B cell (primary cell): ENCODE data around the gene FHL1. TPM values are rescaled to one million over a fixed set of nuclear protein-coding genes. Genes with fewer than 3 reads are reported as not detected.

Experiments used
- ATAC-seq: fragments of 200-7000 bp; cut with Tn5 transposase; one replicate; pipeline ENCODE4 v1.10.0; 2021; ENCODE audit warnings: low read depth, mild to moderate bottlenecking, moderate number of reproducible peaks, moderate library complexity
- CTCF ChIA-PET: fragments of 350-600 bp; sonication (Branson Sonifier 250); formaldehyde crosslinking; loops from one replicate; lab custom pipeline; 2021; ENCODE audit warnings: antibody characterized with exemption, inconsistent platforms; lab: Charles Lee
- POLR2A ChIA-PET: fragments of 350-600 bp; sonication (Branson Sonifier 250); formaldehyde crosslinking; loops from one replicate; lab custom pipeline; 2021; ENCODE audit warnings: antibody characterized with exemption; lab: Charles Lee
- DNase-seq: peaks from one replicate; pipeline ENCODE4 v3.0.0; 2013
- H2AFZ ChIP-seq: 2 replicates; pipeline ENCODE4 v1.6.1; 2012; ENCODE audit warnings: mild to moderate bottlenecking, low read depth, low read length; ENCODE audit not compliant: insufficient read depth, poor library complexity, severe bottlenecking
- H3K27ac ChIP-seq, 2 donors: 1 replicate in 1 of 2; 2 replicates in 1 of 2; pipeline ENCODE4 v1.5.1; 2012 to 2013; ENCODE audit warnings: low read length in 2 of 2, mild to moderate bottlenecking in 2 of 2, moderate library complexity in 1 of 2
- H3K27me3 ChIP-seq, 4 experiments: fragments of 200-600 bp in 1 of 4; sonication (generic) in 1 of 4; replicated peaks in 1 of 4; 1 replicate in 2 of 4; 2 replicates in 2 of 4; pipeline versions ENCODE4 v1.6.1 to v1.7.0; 2013 to 2016; ENCODE audit warnings: low read length in 3 of 4, mild to moderate bottlenecking in 2 of 4, mixed read lengths in 1 of 4, moderate library complexity in 1 of 4; ENCODE audit not compliant: insufficient read depth in 4 of 4, control insufficient read depth in 3 of 4; ENCODE audit errors: control extremely low read depth in 1 of 4
- H3K36me3 ChIP-seq, 2 experiments: replicated peaks in 1 of 2; 1 replicate in 1 of 2; 2 replicates in 1 of 2; pipeline versions ENCODE4 v1.6.1 to v1.7.1; 2013; ENCODE audit warnings: low read length in 1 of 2; ENCODE audit not compliant: insufficient read depth in 2 of 2, control insufficient read depth in 1 of 2; ENCODE audit errors: control extremely low read depth in 1 of 2, extremely low read depth in 1 of 2
- H3K4me1 ChIP-seq, 2 donors: fragments of 200-600 bp in 1 of 2; sonication (generic) in 1 of 2; 1 replicate in 1 of 2; 2 replicates in 1 of 2; pipeline versions ENCODE4 v1.5.1 to v1.6.1; 2013 to 2017; ENCODE audit warnings: low read length in 2 of 2; ENCODE audit not compliant: control insufficient read depth in 2 of 2, insufficient read depth in 2 of 2
- H3K4me2 ChIP-seq: replicated peaks from 2 replicates; pipeline ENCODE3; 2012; ENCODE audit warnings: mild to moderate bottlenecking, low read depth, low read length; ENCODE audit not compliant: poor library complexity, severe bottlenecking
- H3K4me3 ChIP-seq, 5 experiments: fragments of 200-600 bp in 1 of 5; sonication (generic) in 1 of 5; 1 replicate in 3 of 5; 2 replicates in 2 of 5; pipeline versions ENCODE4 v1.5.1 to v1.7.0; 2011 to 2016; ENCODE audit warnings: low read length in 4 of 5, mild to moderate bottlenecking in 4 of 5, low read depth in 2 of 5, control low read depth in 1 of 5, moderate library complexity in 1 of 5; ENCODE audit not compliant: insufficient read depth in 1 of 5; ENCODE audit errors: control extremely low read depth in 1 of 5, extremely low read depth in 1 of 5
- H3K79me2 ChIP-seq: fragments of 200-600 bp; sonication (generic); one replicate; pipeline ENCODE4 v1.6.0; 2016; ENCODE audit warnings: low read length; ENCODE audit not compliant: control insufficient read depth, insufficient read depth
- H3K9ac ChIP-seq: fragments of 200-600 bp; sonication (generic); 2 replicates; pipeline ENCODE4 v1.6.1; 2017; ENCODE audit warnings: mild to moderate bottlenecking, low read length, moderate library complexity
- H3K9me3 ChIP-seq, 3 donors: one replicate each; pipeline versions ENCODE4 v1.6.1 to v1.7.1; 2013; ENCODE audit warnings: low read length in 2 of 3; ENCODE audit not compliant: control insufficient read depth in 2 of 3, insufficient read depth in 1 of 3; ENCODE audit errors: control extremely low read depth in 1 of 3
- H4K20me1 ChIP-seq: 2 replicates; pipeline ENCODE4 v1.6.0; 2012; ENCODE audit warnings: mild to moderate bottlenecking, low read length; ENCODE audit not compliant: insufficient read depth, control insufficient read depth, poor library complexity, severe bottlenecking
- H3K27ac Mint-ChIP-seq: one replicate; pipeline ENCODE4 v1.8.0; 2021; ENCODE audit warnings: mixed read lengths
- H3K27me3 Mint-ChIP-seq: one replicate; pipeline ENCODE4 v1.8.0; 2021; ENCODE audit warnings: mixed read lengths
- H3K4me1 Mint-ChIP-seq: one replicate; pipeline ENCODE4 v1.8.0; 2021; ENCODE audit warnings: mixed read lengths
- H3K4me3 Mint-ChIP-seq: one replicate; pipeline ENCODE4 v1.8.0; 2021; ENCODE audit warnings: mixed read lengths
- H3K9me3 Mint-ChIP-seq: one replicate; pipeline ENCODE4 v1.8.0; 2022; ENCODE audit warnings: mixed read lengths; ENCODE audit not compliant: insufficient read depth
- EZH2 ChIP-seq: IDR thresholded peaks from 2 replicates; pipeline ENCODE4 v1.6.1; 2012; ENCODE audit warnings: borderline replicate concordance, low read depth, mild to moderate bottlenecking, moderate library complexity, low read length; ENCODE audit not compliant: insufficient read depth, poor library complexity, severe bottlenecking
- WGBS: methylation state at CpG from one replicate; pipeline ENCODE4 v1.1.5; 2013; ENCODE audit warnings: missing lambda C conversion rate; ENCODE audit not compliant: insufficient coverage; 5-methylcytosine and 5-hydroxymethylcytosine counted together
- intact Hi-C: fragments of 100-400 bp; cut with micrococcal nuclease; formaldehyde crosslinking; loops from one replicate; pipeline ENCODE4 v1.10.0; 2022
- polyA plus RNA-seq: library from polyadenylated mRNA; depleted of rRNA; stranded (reverse); fragments of >200 nt; gene quantifications from 2 replicates; pipeline ENCODE4 v1.2.3, GENCODE V29; 2012
- total RNA-seq, 2 donors: library from RNA; stranded (reverse); fragments of 120-200 nt in 1 of 2; gene quantifications; 1 replicate in 1 of 2; 2 replicates in 1 of 2; pipeline versions ENCODE4 v1.2.3 to v1.2.4, GENCODE V29; 2013 to 2022
- TF ChIP-seq, protein P1 (sequence below): fragments of 200-600 bp; IDR thresholded peaks from one replicate; pipeline ENCODE4 v1.8.0; 2022; ENCODE audit warnings: antibody characterized with exemption, mild to moderate bottlenecking

The FHL1 gene
- total and polyA plus RNA-seq, 2 donors (not counting 1 experiment from before 2014, with no cell fraction given): 6.7 to 8.0 TPM

GRCh38 chrX:136125106-136125505 is 22.2 kb upstream of the FHL1 start:
- POLR2A ChIA-PET: no interaction called here
- H3K9me3 ChIP-seq: no peaks in the 10 kb centered on the region
- no peak for DNase-seq
- H3K36me3 ChIP-seq: no peaks in the 10 kb centered on the region
- no peak overlapping the region for H3K27ac ChIP-seq
- H3K4me3 Mint-ChIP-seq: no peak overlapping the region
- intact Hi-C loops: no loop called here
- ATAC-seq: no peak
- no peaks in the 10 kb centered on the region for H3K27me3 Mint-ChIP-seq
- no peaks in the 10 kb centered on the region for H3K79me2 ChIP-seq
- no peak overlapping the region for H3K27ac Mint-ChIP-seq
- no peak for TF ChIP-seq EZH2
- TF ChIP-seq, protein P1, sequence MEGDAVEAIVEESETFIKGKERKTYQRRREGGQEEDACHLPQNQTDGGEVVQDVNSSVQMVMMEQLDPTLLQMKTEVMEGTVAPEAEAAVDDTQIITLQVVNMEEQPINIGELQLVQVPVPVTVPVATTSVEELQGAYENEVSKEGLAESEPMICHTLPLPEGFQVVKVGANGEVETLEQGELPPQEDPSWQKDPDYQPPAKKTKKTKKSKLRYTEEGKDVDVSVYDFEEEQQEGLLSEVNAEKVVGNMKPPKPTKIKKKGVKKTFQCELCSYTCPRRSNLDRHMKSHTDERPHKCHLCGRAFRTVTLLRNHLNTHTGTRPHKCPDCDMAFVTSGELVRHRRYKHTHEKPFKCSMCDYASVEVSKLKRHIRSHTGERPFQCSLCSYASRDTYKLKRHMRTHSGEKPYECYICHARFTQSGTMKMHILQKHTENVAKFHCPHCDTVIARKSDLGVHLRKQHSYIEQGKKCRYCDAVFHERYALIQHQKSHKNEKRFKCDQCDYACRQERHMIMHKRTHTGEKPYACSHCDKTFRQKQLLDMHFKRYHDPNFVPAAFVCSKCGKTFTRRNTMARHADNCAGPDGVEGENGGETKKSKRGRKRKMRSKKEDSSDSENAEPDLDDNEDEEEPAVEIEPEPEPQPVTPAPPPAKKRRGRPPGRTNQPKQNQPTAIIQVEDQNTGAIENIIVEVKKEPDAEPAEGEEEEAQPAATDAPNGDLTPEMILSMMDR: no peak
- H3K27me3 ChIP-seq: no peaks in the 10 kb centered on the region
- H3K9ac ChIP-seq: no peak overlapping the region
- H3K4me2 ChIP-seq: no peak overlapping the region
- no peaks in the 10 kb centered on the region for H4K20me1 ChIP-seq
- H3K4me1 ChIP-seq: no peaks in the 10 kb centered on the region
- H3K4me1 Mint-ChIP-seq: no peaks in the 10 kb centered on the region
- no peak overlapping the region for H2AFZ ChIP-seq
- H3K9me3 Mint-ChIP-seq: no peaks in the 10 kb centered on the region
- WGBS: 95% methylated on average over 7 of the region's 11 CpGs
- H3K4me3 ChIP-seq: no peak overlapping the region
- CTCF ChIA-PET: interaction anchor here (0.7 kb wide), 1 partner anchor 155 kb away, joined by 3 read pairs; no protein-coding TSS in a partner anchor

- POLR2A ChIA-PET: no interaction called here
Observed at GRCh38 chrX:136126371-136126770, 21.0 kb upstream of the FHL1 start.

More at GRCh38 chrX:136126371-136126770, 21.0 kb upstream of the FHL1 start:
- Histone ChIP-seq H3K4me2 (no peak overlapping the region), H3K79me2 (no peaks in the 10 kb centered on the region), H3K27me3 (no peaks in the 10 kb centered on the region), H2AFZ (no peak overlapping the region), H4K20me1 (no peaks in the 10 kb centered on the region), H3K9ac (no peak overlapping the region), H3K4me1 (no peaks in the 10 kb centered on the region), H3K4me3 (no peak overlapping the region), H3K9me3 (no peaks in the 10 kb centered on the region), H3K36me3 (no peaks in the 10 kb centered on the region), H3K27ac (no peak overlapping the region)
- H3K4me1 Mint-ChIP-seq: no peaks in the 10 kb centered on the region
- no peak overlapping the region for H3K27ac Mint-ChIP-seq
- WGBS: 96% methylated on average over 4 of the region's 6 CpGs
- no peak overlapping the region for H3K4me3 Mint-ChIP-seq
- no peaks in the 10 kb centered on the region for H3K27me3 Mint-ChIP-seq
- intact Hi-C loops: no loop called here
- ATAC-seq (no peak), DNase-seq (no peak)
- H3K9me3 Mint-ChIP-seq: no peaks in the 10 kb centered on the region
- TF ChIP-seq, protein P1: no peak
- TF ChIP-seq EZH2: no peak
- CTCF ChIA-PET: no interaction called here
